HG02943 (cell line): ENCODE data around the gene TGFBR3.

Experiments
- ATAC-seq: cut with Tn5 transposase; IDR thresholded peaks from one replicate; pipeline ENCODE4 v1.9.1; 2021; ENCODE audit warnings: mild to moderate bottlenecking, low read depth, moderate library complexity; ENCODE audit not compliant: unreplicated experiment

The TGFBR3 gene

DNA sequence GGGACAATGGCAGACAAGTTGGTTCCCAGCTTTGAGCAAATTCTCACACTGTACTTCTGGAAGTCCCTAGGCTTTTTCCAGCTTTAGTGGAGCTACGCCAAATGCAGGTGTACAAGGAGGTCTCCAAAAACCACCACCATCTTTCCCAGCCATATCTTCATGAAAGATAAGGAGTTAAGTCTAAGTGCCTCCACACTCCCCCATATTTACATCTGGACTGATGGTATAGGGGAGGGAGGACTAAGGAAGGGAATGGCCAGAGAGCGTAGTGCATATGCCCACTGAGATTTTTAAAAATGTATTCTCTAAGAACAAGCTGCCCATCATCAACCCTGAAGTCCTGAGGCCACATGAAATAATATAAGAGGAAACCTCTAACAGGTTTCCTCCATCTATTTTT is 161.3 kb downstream of the TGFBR3 start:
- no peak for ATAC-seq

DNA sequence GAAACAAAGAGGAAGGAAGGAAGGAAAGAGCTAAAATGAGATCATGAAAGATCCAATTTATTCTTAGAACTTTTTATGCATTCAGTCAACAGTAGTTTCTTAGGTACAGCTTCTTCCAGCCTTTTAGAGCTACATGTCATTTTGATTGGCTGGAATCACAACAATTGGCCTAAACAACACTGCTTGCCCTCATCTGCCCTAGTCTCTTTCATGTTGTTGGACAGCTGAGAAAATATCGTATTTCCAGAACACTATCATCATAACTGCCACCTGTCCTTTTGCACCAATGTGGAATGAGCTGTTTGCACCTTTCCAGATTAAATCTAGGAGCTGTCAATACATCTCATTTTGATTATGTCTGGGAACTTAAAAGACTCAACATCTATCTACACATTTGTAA is 161.7 kb downstream of the TGFBR3 start:
- ATAC-seq: no peak

DNA sequence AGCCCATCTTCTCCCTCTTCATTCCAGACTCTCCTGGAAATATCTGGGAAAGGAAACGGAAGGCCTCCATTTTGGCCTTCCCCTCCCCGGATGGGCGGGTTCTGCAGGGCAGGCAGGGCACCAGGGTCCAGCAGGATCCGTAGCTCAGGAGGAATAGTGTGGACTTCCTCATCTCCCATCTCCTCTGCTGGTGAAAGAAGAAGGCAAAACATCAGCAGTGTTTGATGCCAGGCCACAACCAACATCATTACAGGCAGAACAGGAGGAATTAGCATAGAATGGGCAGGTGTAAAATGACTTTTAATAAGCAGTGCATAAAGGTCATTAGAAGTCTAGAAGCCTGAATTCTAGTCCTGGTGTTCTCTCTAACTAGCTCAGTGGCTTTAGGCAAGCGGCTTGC is 165.9 kb downstream of the TGFBR3 start:
- no peak for ATAC-seq

- ATAC-seq: no peak
These were observed 167.1 kb downstream of the TGFBR3 start for GRCh38 chr1:91718877-91719276.

GRCh38 chr1:91718368-91718767 is 167.6 kb downstream of the TGFBR3 start:
- ATAC-seq: no peak

- ATAC-seq: no peak
These were observed 168.1 kb downstream of the TGFBR3 start for GRCh38 chr1:91717839-91718238.

DNA sequence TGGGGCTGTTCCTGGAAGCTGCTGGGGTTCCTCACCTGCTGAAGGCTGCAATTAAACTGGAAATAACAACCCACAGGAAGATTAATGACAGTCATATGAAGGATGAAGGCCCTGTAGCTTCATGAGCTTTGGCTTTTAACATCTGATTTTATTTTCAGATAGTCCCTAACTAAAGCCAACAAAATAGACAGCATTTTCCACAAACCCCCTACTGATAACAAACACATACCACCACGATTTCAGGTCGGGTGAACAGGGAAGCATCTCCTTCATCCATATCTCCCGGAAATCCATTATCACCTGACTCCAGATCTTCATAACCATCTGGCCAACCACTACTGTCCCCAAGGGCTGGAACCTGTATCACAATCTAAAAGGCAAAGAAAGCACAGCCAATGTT is 169.6 kb downstream of the TGFBR3 start:
- ATAC-seq: no peak

GRCh38 chr1:91715416-91716000 is 170.4 kb downstream of the TGFBR3 start:
- ATAC-seq: no peak

DNA sequence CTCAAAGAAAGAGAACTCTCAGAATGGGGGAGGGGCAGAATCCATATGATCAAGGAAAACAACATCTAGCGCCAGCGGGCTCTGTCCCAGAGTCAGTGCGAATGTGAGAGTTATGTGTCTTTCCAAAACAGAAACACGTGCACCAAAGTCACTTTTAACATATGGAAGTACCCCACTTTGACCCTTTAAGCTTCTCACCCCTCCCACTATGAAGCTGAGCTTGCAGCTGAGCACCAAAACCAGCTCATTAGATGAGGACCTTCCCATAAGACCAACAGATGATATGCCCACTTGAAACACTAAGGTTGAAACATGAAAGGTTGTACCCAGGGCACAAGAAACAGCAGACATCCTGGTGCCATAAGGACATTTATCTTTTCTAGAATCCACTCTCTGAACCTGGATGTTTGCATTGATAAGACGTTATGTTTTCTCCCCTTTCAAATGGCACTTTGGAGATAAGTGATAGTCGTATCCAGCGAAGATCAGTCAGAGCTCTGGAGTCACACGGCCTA is 171.0 kb downstream of the TGFBR3 start:
- no peak for ATAC-seq

DNA sequence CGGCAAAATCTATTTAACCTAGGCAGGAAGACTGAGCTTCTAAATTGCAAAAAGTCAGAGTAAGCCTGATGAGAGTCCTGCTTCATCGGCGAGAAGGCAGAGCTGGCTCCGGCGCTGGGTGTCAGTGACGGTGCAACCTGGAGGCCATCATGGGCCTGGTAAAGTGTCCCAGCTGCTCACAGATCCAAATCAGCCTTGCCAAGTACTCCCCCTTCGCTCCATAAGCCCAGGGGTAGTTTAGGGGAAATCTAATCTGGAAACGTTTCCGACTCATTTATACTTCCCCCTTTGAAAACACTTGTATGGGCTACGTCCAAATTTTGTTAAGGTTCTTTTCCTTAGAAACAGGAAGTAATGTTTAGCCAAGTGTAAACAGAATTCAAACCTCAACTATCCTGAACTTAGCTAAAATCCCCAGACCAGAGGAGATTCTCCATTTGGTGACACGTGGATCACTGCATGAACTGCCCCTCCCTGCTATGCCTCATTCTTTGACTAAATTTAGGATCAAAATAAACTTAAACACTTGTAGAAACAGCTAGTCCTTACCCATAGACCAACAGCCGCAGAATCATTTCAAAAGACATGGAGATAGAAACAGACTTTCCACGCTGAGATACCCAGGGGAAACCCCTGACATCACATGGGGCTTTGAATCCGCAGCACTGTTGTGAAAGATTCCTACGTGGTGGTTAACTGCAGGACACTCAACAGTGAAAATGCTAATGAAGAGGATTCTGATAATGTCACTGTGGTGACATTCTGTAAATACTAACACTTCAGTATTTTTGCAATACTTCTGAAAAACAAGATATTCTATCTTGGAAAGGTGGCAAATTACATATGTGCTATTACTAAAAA is 172.7 kb downstream of the TGFBR3 start:
- ATAC-seq: no peak

- no peak for ATAC-seq
These were observed 173.6 kb downstream of the TGFBR3 start for GRCh38 chr1:91712393-91712792.

- no peak for ATAC-seq
These were observed 174.3 kb downstream of the TGFBR3 start for GRCh38 chr1:91711504-91712247.

DNA sequence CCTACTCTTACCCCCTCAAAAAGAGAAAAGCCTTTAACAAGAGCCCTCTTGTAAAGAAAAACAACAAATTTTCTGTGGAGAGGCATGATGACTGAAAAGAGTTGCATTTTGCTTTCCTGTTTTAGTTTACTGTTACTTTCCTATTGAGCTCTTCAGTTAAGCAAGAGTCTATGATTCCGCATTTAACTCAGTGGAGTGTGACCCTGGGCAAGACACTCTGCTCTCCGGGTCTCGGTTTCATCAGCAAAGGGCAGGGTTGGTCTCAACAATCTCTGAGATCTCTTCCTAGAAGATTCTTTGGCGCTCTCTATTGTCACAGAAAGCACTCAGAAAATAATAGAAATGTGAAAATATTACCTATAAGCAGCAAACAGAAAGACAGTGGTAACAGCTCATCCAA is 175.7 kb downstream of the TGFBR3 start:
- no peak for ATAC-seq

DNA sequence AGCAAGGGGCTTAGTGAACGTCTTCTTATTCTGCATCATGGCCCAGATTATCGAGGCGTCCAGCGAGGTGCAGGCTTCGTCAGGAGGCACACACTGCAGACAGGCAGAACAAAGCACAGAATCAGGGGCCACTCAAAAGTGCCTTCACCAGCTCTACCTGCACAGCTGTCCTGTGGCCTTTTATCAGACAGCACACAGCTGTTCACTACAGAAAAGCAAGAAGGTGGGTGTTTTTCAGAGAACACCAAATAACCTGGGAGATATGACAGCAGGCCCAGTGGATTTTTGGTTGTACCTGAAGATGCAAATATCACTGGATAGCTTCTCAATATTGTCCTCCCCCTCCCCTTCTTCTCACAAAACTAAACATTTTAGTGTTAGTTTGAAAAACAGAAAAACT is 177.3 kb downstream of the TGFBR3 start:
- no peak for ATAC-seq

DNA sequence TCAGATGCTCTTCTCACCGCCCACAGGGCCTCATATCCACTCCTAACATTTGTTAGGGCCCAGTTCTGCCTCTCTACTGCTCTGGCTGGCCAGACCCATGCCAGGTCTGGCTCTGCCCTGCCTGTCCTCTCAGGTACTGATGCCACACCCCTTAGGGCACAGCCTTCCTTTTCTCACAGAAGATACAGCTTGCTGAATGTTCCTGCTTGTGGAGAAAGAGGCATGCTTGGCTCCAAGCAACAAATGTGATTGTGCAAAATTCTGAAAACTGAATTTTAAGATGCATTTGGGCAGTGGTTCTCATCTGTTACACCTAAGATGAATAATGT is 178.1 kb downstream of the TGFBR3 start:
- no peak for ATAC-seq

- no peak for ATAC-seq
These were observed 178.6 kb downstream of the TGFBR3 start for GRCh38 chr1:91707114-91707889.

DNA sequence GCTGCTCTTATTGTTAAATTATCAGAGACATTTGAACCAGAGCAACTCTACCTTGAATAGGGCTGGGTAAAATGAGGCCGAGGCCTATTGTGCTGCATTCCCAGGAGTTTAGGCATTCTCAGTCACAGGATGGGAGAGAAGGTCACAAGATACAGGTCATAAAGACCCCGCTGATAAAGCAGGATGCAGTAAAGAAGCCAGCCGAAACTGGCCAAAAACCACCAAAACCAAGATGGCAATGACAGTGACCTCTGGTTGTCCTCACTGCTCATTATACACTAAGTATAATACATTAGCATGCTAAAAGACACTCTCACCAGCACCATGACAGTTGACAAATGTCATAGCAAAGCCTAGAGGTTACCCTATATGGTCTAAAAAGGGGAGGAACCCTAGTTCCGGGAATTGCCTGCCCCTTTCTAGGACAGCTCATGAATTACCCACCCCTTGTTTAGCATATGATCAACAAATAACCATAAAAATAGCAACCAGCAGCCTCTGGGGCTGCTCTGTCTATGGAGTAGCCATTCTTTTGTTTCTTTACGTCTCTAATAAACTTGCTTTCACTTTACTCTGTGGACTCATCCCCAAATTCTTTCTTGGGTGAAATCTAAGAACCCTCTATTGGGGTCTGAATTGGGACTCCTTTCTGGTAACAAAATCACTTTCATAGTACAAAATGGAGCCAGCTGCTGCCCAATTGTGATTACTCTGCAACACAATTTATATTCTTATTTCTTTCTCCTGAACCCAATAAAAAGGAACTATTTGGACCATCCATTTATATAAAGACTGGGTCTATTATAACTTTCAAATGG is 179.6 kb downstream of the TGFBR3 start:
- ATAC-seq: no peak

GRCh38 chr1:91704746-91705145 is 181.2 kb downstream of the TGFBR3 start:
- no peak for ATAC-seq

- no peak for ATAC-seq
These were observed 182.9 kb downstream of the TGFBR3 start for GRCh38 chr1:91703095-91703494.

DNA sequence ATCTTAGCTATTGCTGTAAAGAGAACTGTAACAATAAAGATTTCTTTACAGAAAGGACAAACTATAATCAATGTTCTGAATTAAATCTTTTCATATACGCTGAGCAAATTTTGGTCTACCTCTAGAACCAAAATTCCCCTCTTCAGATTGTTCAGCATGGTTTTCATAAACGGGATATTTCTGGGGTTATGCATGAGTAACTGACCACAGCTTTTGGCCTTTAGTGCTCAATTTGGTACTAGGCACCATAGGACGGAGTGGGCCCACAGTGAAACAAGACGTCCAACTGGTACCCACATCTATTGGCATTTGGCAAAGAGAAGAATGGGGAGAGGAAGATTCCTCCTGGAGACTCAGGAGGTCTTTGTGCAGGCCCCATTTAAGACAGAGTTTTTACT is 184.5 kb downstream of the TGFBR3 start:
- ATAC-seq: no peak
